ENCODE measurements around the gene AATK.

Gene AATK

GRCh38 chr17:81125573-81126081 is 40.4 kb downstream of the AATK start:
- DNase-seq, result peak; percentile 50

- no peak for DNase-seq
These were observed 41.6 kb downstream of the AATK start for GRCh38 chr17:81124377-81124776.

- DNase-seq, result no peak
These were observed 42.7 kb downstream of the AATK start for GRCh38 chr17:81123052-81124048.

DNA sequence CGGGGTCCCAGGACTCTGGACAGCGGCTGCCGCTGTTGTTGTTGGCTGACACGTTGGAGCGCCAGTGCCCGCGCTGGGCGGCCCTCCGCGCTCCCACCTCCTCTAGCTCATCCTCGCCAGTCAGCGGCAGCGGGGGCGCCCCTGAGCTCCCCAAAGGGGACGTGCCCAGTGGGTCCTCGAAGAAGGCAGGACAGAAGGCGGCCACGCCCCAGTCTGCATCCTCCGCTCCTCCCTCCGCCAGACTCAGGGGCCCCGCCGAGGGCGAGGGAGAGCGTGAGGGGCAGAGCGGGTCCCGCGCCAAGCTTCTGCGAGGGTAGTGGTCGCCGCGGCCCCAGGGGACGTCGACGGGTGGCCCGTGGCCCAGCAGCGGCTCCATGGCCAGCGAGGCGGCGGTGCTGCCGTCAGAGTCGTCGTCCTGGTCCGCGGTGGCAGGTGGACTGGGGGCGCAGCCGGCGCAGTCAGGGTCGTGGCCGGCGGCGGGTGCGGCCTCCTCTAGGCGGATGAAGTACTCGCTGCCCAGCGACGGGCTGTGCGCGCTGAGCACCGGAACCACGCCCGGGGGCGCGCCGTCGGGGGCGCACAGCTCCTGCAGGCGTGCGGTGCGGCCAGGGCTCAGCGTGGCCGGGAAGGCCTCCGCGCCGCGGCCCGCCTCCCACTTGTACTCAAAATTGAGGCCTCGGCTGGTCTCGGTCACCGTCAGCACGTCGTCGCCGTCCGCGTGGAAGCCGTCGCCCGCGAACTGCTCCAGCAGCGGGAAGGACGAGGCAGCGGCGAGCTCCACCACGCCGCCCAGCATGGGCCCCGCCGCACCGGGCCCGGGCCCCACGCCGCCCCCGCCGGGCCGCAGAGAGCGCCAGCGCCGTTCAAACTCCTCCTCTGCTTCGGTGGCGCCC is 43.9 kb downstream of the AATK start:
- DNase-seq, result no peak

GRCh38 chr17:81120695-81121621 is 45.1 kb downstream of the AATK start:
- DNase-seq, result no peak

- DNase-seq, result no peak
These were observed 45.9 kb downstream of the AATK start for GRCh38 chr17:81120149-81120484.

DNA sequence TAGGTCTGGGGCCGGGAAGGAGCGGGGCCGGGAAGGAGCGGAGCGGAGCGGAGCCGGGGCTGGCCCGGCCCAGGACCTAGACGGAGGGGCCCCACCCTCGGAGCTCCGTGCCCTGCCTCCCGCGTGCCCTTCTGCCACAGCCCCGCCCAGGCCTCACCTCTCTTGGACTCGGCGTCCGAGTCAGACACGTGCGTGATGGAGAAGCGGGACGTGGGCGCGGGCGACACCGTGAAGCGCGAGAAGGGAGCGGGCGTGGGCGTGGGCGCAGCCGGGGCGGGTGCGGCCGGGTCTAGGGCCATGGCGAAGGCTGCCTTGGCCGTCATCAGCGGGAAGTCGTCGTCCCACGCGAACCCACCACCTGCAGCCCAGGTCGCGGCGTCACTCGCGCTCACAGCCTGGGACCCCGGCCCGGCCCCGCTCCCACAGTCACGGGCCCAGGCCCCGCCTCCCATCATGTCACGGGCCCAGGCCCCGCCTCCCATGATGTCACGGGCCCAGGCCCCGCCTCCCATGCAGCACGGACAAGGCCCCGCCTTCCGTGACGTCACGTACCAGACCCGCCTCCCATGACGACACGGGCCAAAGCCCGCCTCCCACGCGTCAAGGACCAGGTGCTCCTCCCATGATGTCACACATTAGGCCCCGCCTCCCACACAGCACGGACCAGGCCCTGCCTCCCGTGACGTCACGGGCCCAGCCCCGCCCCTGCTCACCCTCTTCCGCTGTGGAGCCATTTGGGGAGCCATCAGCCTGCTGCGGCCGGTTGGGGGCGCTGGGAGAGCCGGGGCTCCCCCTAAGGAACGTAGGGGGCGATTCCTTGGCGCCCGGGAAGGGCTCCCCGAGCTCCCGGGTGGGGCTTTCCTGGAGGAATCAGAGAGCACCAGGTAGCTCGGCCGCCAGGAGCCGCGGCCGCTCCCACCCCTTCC is 46.5 kb downstream of the AATK start:
- DNase-seq, result peak; percentile 12

DNA sequence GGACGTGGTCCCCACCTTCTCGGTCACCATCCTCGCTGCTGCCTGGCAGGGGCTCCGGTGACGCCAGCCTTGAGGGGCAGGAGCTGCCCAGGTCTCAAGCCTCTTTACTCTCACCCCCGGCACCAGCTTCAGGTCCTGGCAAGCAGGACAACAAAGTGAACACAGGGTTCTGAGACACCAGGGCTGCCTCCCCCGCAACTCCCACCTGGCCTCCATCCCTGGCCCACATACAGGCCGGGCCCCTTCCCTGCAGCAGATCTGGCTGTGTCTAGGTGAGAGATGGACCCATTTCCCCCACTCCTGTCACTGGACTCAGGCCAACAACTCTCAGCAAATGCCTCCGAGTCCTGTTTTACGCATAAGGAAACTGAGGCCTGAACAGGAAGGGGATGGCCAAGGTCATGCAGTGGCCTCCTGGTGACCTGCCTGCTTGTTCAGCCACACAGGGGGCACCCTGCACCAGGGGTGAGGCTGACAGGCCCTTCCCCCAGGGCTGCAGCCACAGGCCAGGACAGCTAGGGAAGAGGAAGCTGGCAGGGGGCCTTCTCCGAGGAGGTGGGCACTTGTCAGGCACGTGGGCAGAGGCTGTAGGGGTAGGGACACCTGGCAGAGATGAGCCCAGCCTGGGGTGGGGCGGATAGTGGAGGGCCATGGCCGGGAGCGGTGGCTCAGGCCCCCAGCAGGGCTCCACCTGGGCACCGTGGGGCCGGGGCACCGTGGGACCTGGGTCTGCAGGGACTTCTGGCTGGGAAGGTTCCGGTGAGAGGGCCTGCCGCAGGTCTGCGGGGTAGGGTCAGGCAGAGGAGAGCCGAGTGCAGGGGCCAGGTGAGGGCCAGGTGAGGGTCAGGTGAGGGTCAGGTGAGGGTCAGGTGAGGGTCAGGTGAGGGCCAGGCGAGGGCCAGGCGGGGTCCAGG is 47.5 kb downstream of the AATK start:
- no peak for DNase-seq

GRCh38 chr17:81117672-81118198 is 48.3 kb downstream of the AATK start:
- DNase-seq, result no peak

- DNase-seq, result peak; percentile 15
These were observed 49.3 kb downstream of the AATK start for GRCh38 chr17:81116704-81117103.

DNA sequence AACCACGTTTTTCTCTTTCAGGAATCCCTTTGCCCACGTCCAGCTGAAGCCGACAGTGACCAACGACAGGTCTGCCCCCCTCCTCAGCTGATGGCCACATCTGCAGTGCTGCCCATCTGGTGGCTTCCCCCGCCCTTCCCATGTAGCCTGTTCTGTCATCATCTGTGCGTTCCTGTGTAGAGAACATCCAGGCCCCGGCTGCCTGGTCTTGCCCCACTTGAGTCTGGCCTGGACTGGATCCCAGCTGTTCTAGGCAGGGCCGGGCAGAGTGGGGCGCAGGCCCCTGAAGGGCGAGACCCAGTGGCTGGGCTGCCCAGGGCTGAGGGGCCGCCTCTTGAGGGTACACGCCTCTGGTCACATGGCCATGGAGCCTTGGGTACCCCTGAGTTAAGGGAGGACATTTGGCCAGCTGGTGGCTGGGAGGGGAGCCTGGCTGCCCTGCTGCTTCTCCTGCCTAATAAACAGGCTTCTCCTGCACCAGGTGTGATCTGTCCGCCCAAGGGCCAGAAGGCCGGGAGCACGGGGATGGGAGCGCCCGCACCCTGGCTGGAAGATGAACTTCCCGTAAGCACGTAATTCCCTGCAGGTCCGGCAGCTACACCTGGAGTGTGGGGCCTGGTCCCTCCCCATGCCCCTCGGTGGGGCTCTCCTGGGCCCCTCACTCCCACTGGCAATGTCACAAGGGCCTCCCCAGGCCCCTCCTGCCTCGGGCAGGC is 50.1 kb downstream of the AATK start:
- peak; percentile 15 for DNase-seq

- no peak for DNase-seq
These were observed 50.8 kb downstream of the AATK start for GRCh38 chr17:81115219-81115618.

- DNase-seq, result no peak
These were observed 51.5 kb downstream of the AATK start for GRCh38 chr17:81114351-81115093.

DNA sequence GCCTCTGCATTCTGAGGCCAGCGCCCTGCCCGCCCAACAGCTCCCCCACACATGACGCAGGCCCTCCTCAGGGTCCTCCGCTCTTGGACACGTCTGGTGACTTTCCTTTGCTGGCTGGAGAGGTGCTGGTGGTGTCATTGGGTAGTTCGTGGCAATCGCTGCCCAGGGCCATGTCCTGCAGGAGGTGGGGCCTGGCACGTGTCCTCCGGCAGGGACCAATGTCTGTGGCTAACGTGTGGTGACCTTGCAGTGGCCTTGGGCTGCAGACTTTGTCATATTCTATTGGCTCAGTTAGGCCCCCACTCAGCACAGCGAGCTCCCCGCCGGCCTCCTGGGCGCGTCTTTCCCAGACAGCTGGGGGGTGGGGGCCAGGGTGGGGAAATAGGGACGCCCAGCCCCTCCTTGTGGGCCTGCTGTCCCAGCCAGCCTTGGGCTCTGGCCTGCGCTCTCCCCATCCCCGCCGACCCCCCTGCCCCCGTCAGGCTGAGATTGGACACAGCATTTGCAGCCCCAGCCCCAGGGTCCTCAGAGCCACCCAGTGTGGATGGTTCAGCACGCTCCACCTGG is 52.8 kb downstream of the AATK start:
- no peak for DNase-seq

GRCh38 chr17:81112450-81112849 is 53.6 kb downstream of the AATK start:
- DNase-seq, result no peak

- no peak for DNase-seq
These were observed 55.0 kb downstream of the AATK start for GRCh38 chr17:81111066-81111465.

DNA sequence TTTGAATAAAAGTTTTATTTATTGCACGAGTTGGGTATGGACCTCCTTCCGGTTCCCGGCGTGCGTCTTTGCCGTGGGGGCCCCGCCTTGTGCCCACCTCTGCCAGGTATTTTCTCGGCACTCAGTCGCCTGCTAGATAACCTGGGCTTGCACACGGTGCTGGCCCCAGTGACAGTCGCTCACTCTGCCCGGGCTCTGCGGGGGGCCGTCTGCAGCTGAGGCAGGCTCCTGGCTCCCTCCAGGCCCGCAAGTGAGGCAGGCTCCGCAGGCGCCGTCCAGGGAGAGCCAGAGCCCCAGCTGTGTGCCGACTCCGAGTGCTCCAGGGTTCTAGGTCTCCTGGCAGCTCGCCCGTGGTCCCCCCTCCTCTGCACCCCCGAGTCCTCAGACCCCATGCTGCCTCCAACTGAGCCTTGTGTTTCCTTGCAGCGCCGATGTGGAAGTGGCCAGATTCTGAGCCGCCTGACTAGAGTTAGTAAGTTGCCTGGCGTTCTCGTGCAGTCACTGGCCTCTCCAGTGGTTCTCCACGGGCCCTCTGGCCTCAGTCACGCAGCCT is 55.5 kb downstream of the AATK start:
- DNase-seq, result no peak

DNA sequence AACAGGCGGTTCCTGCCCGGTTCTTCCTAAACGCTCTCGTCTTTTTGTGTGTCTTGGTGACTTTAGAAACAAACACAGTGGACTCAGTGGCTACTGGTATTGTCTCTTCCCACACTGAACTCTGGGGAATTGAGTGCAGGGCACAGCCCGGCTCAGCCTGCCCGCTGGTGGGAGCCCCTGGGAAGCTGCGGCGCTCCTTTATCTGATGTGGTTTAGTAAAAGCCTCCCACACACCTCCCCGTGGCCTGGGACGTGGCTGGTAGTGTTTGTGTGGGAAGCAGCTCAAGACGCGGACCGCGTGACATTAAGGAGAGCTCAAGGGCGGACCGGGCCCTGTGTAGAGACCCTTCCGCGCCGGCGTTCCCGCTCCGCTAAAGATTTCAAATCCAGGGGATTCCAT is 56.1 kb downstream of the AATK start:
- no peak for DNase-seq

Measured in NCI-H510A treated with DMSO at 0.1 percent for 48 hours (cell line).